ENCODE results near the gene MPZ. TPM values are rescaled to one million over a fixed set of nuclear protein-coding genes. Genes with fewer than 3 reads are reported as not detected.
A peak's percentile ranks its signal among the peaks of the same experiment; 100 is the strongest.

MPZ gene
- total and polyA plus RNA-seq, 9 of the 15 experiments (the other 6 are each of a cell fraction or from before 2014, with no cell fraction given) = 0.22 to 16.6 (median 10.9) TPM

DNA sequence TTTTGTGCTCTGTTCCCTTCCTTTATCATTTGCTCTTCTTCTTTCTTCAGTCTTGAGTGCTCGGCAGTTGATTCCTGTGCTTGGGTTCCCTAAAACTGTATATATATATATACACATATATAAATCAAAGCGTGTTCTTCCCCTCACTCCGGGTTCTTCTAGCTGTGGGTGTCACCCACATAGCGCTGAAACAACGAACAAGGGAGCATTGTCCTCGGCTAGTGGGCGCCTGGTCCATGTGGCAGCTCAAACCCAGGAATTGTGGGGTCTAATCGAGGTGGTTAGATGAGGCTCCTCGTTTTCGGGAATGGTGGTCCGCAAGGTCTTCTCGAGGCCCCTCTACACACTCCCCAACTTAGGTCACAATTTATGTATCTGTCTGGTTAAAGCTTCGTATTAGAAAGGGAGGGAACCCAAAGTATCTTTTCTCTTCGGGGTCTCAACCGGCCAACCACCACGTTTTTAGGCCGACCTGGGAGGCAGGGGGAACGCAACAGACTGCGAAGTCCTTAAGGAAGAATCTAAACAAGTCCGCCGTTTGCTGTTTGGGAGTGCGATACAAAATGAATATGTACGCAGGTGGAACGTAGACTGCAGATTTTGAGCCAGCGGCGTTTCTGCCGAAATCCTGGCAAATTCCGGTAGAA is 3.9 kb upstream of the MPZ start:
- Histone ChIP-seq H3K36me3 (ENCODE audit: control insufficient read depth, insufficient read depth, low read length) (peaks cover 4% of the 10 kb centered on the region; the same call in 1 of the 3 replicates), H3K4me1 (replicated peaks in 1 of 2; ENCODE audit: control insufficient read depth in 2 of 2, insufficient read depth in 2 of 2, low read length in 2 of 2) (peaks cover 13 to 30% of the 10 kb centered on the region in 2 experiments), H3K9me3 (replicated peaks; ENCODE audit: control insufficient read depth, insufficient read depth, low read depth, low read length) (no peaks in the 10 kb centered on the region), H4K20me1 (replicated peaks; ENCODE audit: control insufficient read depth, insufficient read depth, low read length) (no peaks in the 10 kb centered on the region), H3K4me3 (peak overlapping the region; percentile 91), H3K27ac (ENCODE audit: extremely low read depth, low read depth, low read length) (peak overlapping the region; percentile 98), H2AFZ (ENCODE audit: low read depth, low read length) (peak overlapping the region; percentile 93), H3K4me2 (ENCODE audit: insufficient read depth, low read length) (peak overlapping the region; percentile 92), H3K9ac (ENCODE audit: insufficient read depth in 1 of 2, low read depth in 2 of 2, low read length in 2 of 2) (peak overlapping the region; percentile 97 to 99), H3K9me1 (ENCODE audit: control insufficient read depth, insufficient read depth, low read length) (no peaks in the 10 kb centered on the region), H3K79me2 (ENCODE audit: control insufficient read depth, insufficient read depth, low read length) (peaks cover 38% of the 10 kb centered on the region), H3K27me3 (ENCODE audit: control insufficient read depth in 2 of 2, insufficient read depth in 2 of 2, low read length in 2 of 2) (no peaks in the 10 kb centered on the region)
- DNase-seq (ENCODE audit: extremely low read depth in 1 of 4, low spot score in 3 of 4) (peak in 2 of 4 experiments; percentile 19 to 21), ATAC-seq (peak; percentile 4; the same call in 2 of the 3 replicates), FAIRE-seq (no peak)
- BruUV-seq (replicated peaks) = TSS peak; percentile 98
- WGBS (ENCODE audit: insufficient coverage, low coverage, missing lambda C conversion rate) = 4% methylated on average over 28 of the region's 28 CpGs
- intact Hi-C loops (cut with micrococcal nuclease) (loop anchor here (10.0 kb wide), 1 partner anchor 131 kb away; no protein-coding TSS in a partner anchor), in situ Hi-C loops (cut with MboI) (no loop called here)
- POLR2A ChIA-PET = interaction anchor here (0.6 to 2.8 kb wide), 17 partner anchors 7 to 503 kb away, joined by 3 to 13 read pairs (median 3); partner anchors contain the start of genes TOMM40L and USP21
- CTCF ChIA-PET (ENCODE audit: low intra/inter-chr PET ratio) = interaction anchor here (0.8 kb wide), 1 partner anchor 60 kb away, joined by 4 read pairs; no protein-coding TSS in a partner anchor
- 0 out of 2 replicates have a peak, but pooled peaks have one; percentile 10 for TF ChIP-seq FOXP4 (CRISPR knock-in tag; IDR thresholded peaks at IDR 0.05; ENCODE audit: borderline replicate concordance)
- TF ChIP-seq ZNF197 (CRISPR knock-in tag; IDR thresholded peaks at IDR 0.05; ENCODE audit: low read depth) = peak; percentile 21; the same call in 1 of the 2 replicates
- TF ChIP-seq, protein P1, sequence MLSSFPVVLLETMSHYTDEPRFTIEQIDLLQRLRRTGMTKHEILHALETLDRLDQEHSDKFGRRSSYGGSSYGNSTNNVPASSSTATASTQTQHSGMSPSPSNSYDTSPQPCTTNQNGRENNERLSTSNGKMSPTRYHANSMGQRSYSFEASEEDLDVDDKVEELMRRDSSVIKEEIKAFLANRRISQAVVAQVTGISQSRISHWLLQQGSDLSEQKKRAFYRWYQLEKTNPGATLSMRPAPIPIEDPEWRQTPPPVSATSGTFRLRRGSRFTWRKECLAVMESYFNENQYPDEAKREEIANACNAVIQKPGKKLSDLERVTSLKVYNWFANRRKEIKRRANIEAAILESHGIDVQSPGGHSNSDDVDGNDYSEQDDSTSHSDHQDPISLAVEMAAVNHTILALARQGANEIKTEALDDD (IDR thresholded peaks at IDR 0.05) = 0 out of 2 replicates have a peak, but pooled peaks have one; percentile 47
- TF ChIP-seq ZNF175 (CRISPR knock-in tag; IDR thresholded peaks at IDR 0.05; ENCODE audit: low read depth) = peak; percentile 70; the same call in 1 of the 2 replicates
- 0 out of 2 replicates have a peak, but pooled peaks have one; percentile 17 for TF ChIP-seq FOXM1 (IDR thresholded peaks at IDR 0.05; ENCODE audit: low read depth)
- TF ChIP-seq FOXM1 (CRISPR knock-in tag; IDR thresholded peaks at IDR 0.05; ENCODE audit: low read depth) = no peak
- no peak for TF ChIP-seq ZNF12 (CRISPR knock-in tag; IDR thresholded peaks at IDR 0.05)
- 0 out of 2 replicates have a peak, but pooled peaks have one; percentile 57 for TF ChIP-seq FOXK1 (CRISPR knock-in tag; IDR thresholded peaks at IDR 0.05; ENCODE audit: borderline replicate concordance)
- TF ChIP-seq L3MBTL2 (IDR thresholded peaks at IDR 0.05) = peak; percentile 68
- TF ChIP-seq BACH1 (tag; IDR thresholded peaks at IDR 0.05) = peak; percentile 39; the same call in 1 of the 2 replicates
- no peak for TF ChIP-seq TEAD4 (IDR thresholded peaks at IDR 0.05; ENCODE audit: low read length)
- TF ChIP-seq TEAD4 (CRISPR knock-in tag; IDR thresholded peaks at IDR 0.05; ENCODE audit: borderline replicate concordance) = no peak
- no peak for TF ChIP-seq ZNF174 (CRISPR knock-in tag; IDR thresholded peaks at IDR 0.05)
- TF ChIP-seq ZKSCAN8 (CRISPR knock-in tag; IDR thresholded peaks at IDR 0.05) = 0 out of 2 replicates have a peak, but pooled peaks have one; percentile 34
- no peak for TF ChIP-seq KAT7 (CRISPR knock-in tag; IDR thresholded peaks at IDR 0.05; ENCODE audit: borderline replicate concordance)
- TF ChIP-seq FOXJ2 (tag; IDR thresholded peaks at IDR 0.05) = 0 out of 2 replicates have a peak, but pooled peaks have one; percentile 23
